Stomach (tissue), 4 donors: Measurements from ENCODE around the gene REXO1.

Experiments
- POLR2A ChIP-seq, 4 donors: fragments of 450-650 bp; IDR thresholded peaks; one replicate each; pipeline ENCODE4 v1.6.1; 2016; ENCODE audit warnings: antibody characterized with exemption in 4 of 4, control low read depth in 2 of 4, mild to moderate bottlenecking in 1 of 4, moderate library complexity in 1 of 4
- TF ChIP-seq, protein P1 (sequence below), 7 experiments: fragments of 450-650 bp in 4 of 7; fragments of 200-600 bp in 3 of 7; sonication (generic) in 3 of 7; IDR thresholded peaks; one replicate each; pipeline ENCODE4 v1.5.1; 2016 to 2019; ENCODE audit warnings: antibody characterized with exemption in 7 of 7, control low read depth in 2 of 7, mild to moderate bottlenecking in 1 of 7

DNA sequence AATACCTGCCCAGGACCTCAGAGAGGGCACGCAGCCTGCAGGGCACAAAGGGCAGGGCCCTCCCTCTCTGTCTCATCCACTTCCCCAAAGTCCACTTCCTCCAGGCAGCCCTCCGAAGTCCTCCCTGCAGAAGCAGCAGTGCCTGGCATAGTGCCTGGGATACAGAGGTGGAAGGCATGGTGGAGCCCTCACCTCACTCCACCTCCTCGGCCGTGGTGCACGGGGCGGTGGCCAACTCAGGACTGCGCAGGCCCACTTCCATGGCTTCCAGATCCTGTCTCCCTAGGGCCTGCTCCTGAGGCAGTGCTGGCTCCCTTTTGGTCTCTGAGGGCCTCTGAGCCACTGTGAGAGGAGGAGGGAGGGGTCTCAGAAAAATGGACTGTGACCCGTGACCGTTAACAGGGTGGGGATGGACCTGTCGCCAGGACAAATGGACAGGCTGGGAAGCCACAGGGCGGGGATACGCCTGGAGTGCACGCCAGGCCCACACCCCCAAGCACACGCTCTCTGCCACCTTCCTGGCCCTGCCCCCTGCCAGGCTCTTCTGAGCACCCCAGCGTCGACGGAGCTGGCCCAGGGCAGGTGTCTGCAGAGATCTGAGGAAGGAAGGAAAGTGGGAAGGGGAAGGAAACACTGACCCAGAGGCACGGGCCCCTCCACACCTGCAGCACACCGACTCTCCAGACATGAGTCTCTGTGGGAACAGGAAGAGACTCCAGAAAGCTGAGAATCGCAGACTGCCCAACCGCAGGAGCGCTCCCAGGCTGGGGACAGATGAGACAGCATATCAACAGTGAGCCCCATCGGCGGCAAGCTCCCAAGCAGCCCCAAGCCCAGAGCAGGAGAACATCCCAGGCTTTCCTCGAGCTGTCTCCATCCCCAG is 8.4 kb downstream of the REXO1 start:
- TF ChIP-seq, protein P1, sequence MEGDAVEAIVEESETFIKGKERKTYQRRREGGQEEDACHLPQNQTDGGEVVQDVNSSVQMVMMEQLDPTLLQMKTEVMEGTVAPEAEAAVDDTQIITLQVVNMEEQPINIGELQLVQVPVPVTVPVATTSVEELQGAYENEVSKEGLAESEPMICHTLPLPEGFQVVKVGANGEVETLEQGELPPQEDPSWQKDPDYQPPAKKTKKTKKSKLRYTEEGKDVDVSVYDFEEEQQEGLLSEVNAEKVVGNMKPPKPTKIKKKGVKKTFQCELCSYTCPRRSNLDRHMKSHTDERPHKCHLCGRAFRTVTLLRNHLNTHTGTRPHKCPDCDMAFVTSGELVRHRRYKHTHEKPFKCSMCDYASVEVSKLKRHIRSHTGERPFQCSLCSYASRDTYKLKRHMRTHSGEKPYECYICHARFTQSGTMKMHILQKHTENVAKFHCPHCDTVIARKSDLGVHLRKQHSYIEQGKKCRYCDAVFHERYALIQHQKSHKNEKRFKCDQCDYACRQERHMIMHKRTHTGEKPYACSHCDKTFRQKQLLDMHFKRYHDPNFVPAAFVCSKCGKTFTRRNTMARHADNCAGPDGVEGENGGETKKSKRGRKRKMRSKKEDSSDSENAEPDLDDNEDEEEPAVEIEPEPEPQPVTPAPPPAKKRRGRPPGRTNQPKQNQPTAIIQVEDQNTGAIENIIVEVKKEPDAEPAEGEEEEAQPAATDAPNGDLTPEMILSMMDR (IDR thresholded peaks at IDR 0.05) = no peak
- no peak for TF ChIP-seq POLR2A (IDR thresholded peaks at IDR 0.05)
